NCI-H1048 (cell line): ENCODE data around the gene LELP1.
A peak's percentile ranks its signal among the peaks of the same experiment; 100 is the strongest.
"Not testable (repeated sequence)": the region's sequence is repeated elsewhere in the genome, so short reads cannot be mapped to it uniquely, and the experiment has no call there.

ENCODE experiments used
- DNase-seq: peaks from one replicate; lab custom pipeline; 2025; lab: John Stamatoyannopoulos, UW

LELP1 gene

GRCh38 chr1:153203130-153203529, at the start of gene LELP1:
Gene LELP1, plus strand, starts transcription at chr1:153203430. Its CDS starts 1,278 bp downstream, at chr1:153204708.
- no peak for DNase-seq

- no peak for DNase-seq
These were observed 47.7 kb upstream of the LELP1 start for GRCh38 chr1:153155541-153155940.

- DNase-seq: no peak
These were observed 34.5 kb upstream of the LELP1 start for GRCh38 chr1:153168686-153169085.

GRCh38 chr1:153174624-153175023, 28.6 kb upstream of the LELP1 start:
- no peak for DNase-seq

- DNase-seq: no peak
These were observed 24.3 kb upstream of the LELP1 start for GRCh38 chr1:153178922-153179321.

GRCh38 chr1:153180556-153180955, 22.7 kb upstream of the LELP1 start:
- DNase-seq: no peak

GRCh38 chr1:153188301-153188700, 14.9 kb upstream of the LELP1 start:
- not testable (repeated sequence) for DNase-seq

GRCh38 chr1:153190373-153190772, 12.9 kb upstream of the LELP1 start:
- no peak for DNase-seq

GRCh38 chr1:153192697-153193096, 10.5 kb upstream of the LELP1 start:
- DNase-seq: no peak

GRCh38 chr1:153194331-153195050, 8.7 kb upstream of the LELP1 start:
- DNase-seq: no peak

GRCh38 chr1:153195216-153195615, 8.0 kb upstream of the LELP1 start:
- no peak for DNase-seq

- no peak for DNase-seq
These were observed 1.2 kb upstream of the LELP1 start for GRCh38 chr1:153202006-153202405.

- no peak for DNase-seq
These were observed 3.4 kb downstream of the LELP1 start for GRCh38 chr1:153206631-153207030.

- no peak for DNase-seq
These were observed 7.0 kb downstream of the LELP1 start for GRCh38 chr1:153210206-153210605.

- DNase-seq: no peak
These were observed 9.0 kb downstream of the LELP1 start for GRCh38 chr1:153212201-153212600.

GRCh38 chr1:153213519-153213918, 10.3 kb downstream of the LELP1 start:
- DNase-seq: no peak

GRCh38 chr1:153217212-153217611, 14.0 kb downstream of the LELP1 start, which contains the start of gene PRR9:
Gene PRR9, plus strand, starts transcription at chr1:153217584. Its CDS starts 561 bp downstream, at chr1:153218145.
- DNase-seq: no peak

- DNase-seq: no peak
These were observed 14.7 kb downstream of the LELP1 start for GRCh38 chr1:153217744-153218416.

- DNase-seq: no peak
These were observed 17.5 kb downstream of the LELP1 start for GRCh38 chr1:153220606-153221303.

GRCh38 chr1:153223040-153223891, 20.0 kb downstream of the LELP1 start:
- peak; percentile 57 for DNase-seq

GRCh38 chr1:153227810-153228209, 24.6 kb downstream of the LELP1 start:
- no peak for DNase-seq

GRCh38 chr1:153228491-153228890, 25.3 kb downstream of the LELP1 start:
- no peak for DNase-seq
